Right lobe of liver (tissue), 6 donors: ENCODE measurements around the gene CUTC. TPM values are rescaled to one million over a fixed set of nuclear protein-coding genes. Genes with fewer than 3 reads are reported as not detected.
"Not testable (repeated sequence)": the region's sequence is repeated elsewhere in the genome, so short reads cannot be mapped to it uniquely, and the experiment has no call there.

Experiments used
- ATAC-seq, 4 donors: fragments of 200-7000 bp; cut with Tn5 transposase; one replicate each; pipeline ENCODE4 v1.9.1; 2020; ENCODE audit warnings: mild to moderate bottlenecking in 4 of 4, moderate library complexity in 4 of 4
- DNase-seq, 3 donors: peaks; one replicate each; pipeline ENCODE4 v3.0.0-alpha.2; 2020
- H3K27ac ChIP-seq, 3 donors: fragments of 200-600 bp; one replicate each; pipeline ENCODE4 v1.8.0; 2022
- H3K27me3 ChIP-seq, 2 donors: fragments of 200-600 bp; one replicate each; pipeline ENCODE4 v1.8.0; 2022
- H3K36me3 ChIP-seq, 4 donors: fragments of 200-600 bp; sonication (generic) in 1 of 4; one replicate each; pipeline versions ENCODE4 v1.5.1 to v1.8.0; 2017 to 2022; ENCODE audit warnings: control low read depth in 1 of 4
- H3K4me1 ChIP-seq, 4 donors: fragments of 200-600 bp; sonication (generic) in 1 of 4; one replicate each; pipeline versions ENCODE4 v1.5.1 to v1.8.0; 2017 to 2022; ENCODE audit warnings: control low read depth in 1 of 4
- H3K4me3 ChIP-seq, 3 donors: fragments of 200-600 bp; one replicate each; pipeline ENCODE4 v1.8.0; 2022
- H3K9me3 ChIP-seq, 4 donors: fragments of 200-600 bp; sonication (generic) in 1 of 4; one replicate each; pipeline versions ENCODE4 v1.5.1 to v1.8.0; 2017 to 2022; ENCODE audit warnings: control low read depth in 1 of 4
- POLR2A ChIP-seq: fragments of 450-650 bp; IDR thresholded peaks from one replicate; pipeline ENCODE4 v1.6.1; 2017; ENCODE audit warnings: antibody characterized with exemption, mild to moderate bottlenecking
- WGBS: methylation state at CpG from one replicate; pipeline ENCODE4 v1.1.6; 2018; ENCODE audit warnings: low coverage, low lambda C conversion rate; ENCODE audit not compliant: insufficient coverage; ENCODE audit errors: missing lambda C conversion rate; 5-methylcytosine and 5-hydroxymethylcytosine counted together
- intact Hi-C, 2 donors: fragments of 100-400 bp; cut with DNase I; formaldehyde crosslinking; loops; one replicate each; pipeline versions ENCODE4 v1.11.2 to v1.14.1; 2022
- total RNA-seq, 6 experiments: library from RNA; depleted of rRNA in 2 of 6; stranded (reverse); fragments of >200 nt in 2 of 6; fragmentation: NEBNext Ultra II Directional in 3 of 6; extraction: Animal tissue kit (Norgen Biotek cat#: 25700) in 3 of 6; gene quantifications; one replicate each; pipeline versions ENCODE4 v1.1.0 to v1.2.4, GENCODE V29; 2016 to 2023
- TF ChIP-seq, protein P1 (sequence below), 4 donors: fragments of 200-600 bp in 3 of 4; fragments of 450-650 bp in 1 of 4; IDR thresholded peaks; one replicate each; pipeline versions ENCODE4 v1.5.1 to v1.8.0; 2016 to 2022; ENCODE audit warnings: antibody characterized with exemption in 4 of 4, mild to moderate bottlenecking in 2 of 4
- donor health status: DM: no; HTN: yes; CAD: no.
- donor health status: DM: no; HTN: no; CAD: no.
- donor health status: DM: no; HTN: no; CAD: no.
- donor health status: DM: no; HTN: yes; CAD: no.
- donor health status: DM: no; HTN: yes; CAD: no.

Gene CUTC
- total RNA-seq, 6 experiments from 2014 or later, result 10.2 to 22.8 (median 15.8) TPM

DNA sequence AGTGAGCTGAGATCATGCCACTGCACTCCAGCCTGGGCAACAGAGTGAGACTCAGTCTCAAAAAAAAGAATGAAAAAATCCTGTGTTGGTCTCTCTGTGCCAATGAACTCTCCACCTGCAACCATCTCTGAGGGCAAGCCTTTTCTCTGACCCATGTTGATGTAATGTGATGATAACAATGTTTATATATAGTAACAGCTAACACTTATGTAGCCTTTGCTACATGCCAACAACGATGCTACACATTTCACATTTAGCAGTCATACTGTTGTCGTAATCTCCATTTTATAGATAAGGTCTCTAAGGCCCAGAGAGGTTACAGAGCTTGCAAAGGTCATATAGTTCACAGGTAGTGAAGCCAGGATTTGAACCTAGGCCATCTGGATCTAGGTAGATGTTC is 11.6 kb upstream of the CUTC start:
- WGBS, result 67% methylated on average over 2 of the region's 2 CpGs
- no peak for TF ChIP-seq POLR2A
- TF ChIP-seq, protein P1, sequence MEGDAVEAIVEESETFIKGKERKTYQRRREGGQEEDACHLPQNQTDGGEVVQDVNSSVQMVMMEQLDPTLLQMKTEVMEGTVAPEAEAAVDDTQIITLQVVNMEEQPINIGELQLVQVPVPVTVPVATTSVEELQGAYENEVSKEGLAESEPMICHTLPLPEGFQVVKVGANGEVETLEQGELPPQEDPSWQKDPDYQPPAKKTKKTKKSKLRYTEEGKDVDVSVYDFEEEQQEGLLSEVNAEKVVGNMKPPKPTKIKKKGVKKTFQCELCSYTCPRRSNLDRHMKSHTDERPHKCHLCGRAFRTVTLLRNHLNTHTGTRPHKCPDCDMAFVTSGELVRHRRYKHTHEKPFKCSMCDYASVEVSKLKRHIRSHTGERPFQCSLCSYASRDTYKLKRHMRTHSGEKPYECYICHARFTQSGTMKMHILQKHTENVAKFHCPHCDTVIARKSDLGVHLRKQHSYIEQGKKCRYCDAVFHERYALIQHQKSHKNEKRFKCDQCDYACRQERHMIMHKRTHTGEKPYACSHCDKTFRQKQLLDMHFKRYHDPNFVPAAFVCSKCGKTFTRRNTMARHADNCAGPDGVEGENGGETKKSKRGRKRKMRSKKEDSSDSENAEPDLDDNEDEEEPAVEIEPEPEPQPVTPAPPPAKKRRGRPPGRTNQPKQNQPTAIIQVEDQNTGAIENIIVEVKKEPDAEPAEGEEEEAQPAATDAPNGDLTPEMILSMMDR (IDR thresholded peaks at IDR 0.05), result no peak
- H3K4me3 ChIP-seq, result no peak overlapping the region
- ATAC-seq, result no peak
- peaks cover 0 to 92% (median 22%) of the 10 kb centered on the region in 4 donors for H3K36me3 ChIP-seq
- H3K4me1 ChIP-seq, result no peaks in the 10 kb centered on the region
- no peaks in the 10 kb centered on the region for H3K9me3 ChIP-seq
- H3K27me3 ChIP-seq, result no peaks in the 10 kb centered on the region
- DNase-seq, result no peak
- H3K27ac ChIP-seq, result no peak overlapping the region
- intact Hi-C loops, result no loop called here

DNA sequence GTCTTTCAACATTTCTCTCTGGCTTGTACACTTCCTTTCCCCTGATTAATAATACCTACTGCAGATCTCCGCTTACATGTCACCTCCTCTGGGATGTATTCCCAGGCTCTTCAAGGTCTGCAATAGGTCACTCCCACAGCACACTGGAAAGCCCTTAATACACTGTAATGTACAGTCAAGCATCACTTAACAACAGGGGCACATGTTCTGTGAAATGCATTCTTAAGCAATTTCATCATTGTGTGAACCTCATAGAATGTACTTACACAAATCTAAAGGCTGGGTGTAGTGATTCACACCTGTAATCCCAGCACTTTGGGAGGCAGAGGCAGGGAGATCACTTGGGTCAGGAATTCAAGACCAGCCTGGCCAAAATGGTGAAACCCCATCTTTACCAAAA is 2.0 kb upstream of the CUTC start:
- 100% methylated on average over 1 of the region's 1 CpG for WGBS
- TF ChIP-seq, protein P1 (IDR thresholded peaks at IDR 0.05), result no peak
- no peak for TF ChIP-seq POLR2A
- H3K27ac ChIP-seq, result no peak overlapping the region
- H3K27me3 ChIP-seq, result no peaks in the 10 kb centered on the region
- H3K4me3 ChIP-seq, result no peak overlapping the region
- intact Hi-C loops, result no loop called here
- peaks cover 0 to 24% (median 4%) of the 10 kb centered on the region in 4 donors for H3K4me1 ChIP-seq
- DNase-seq (no peak), ATAC-seq (no peak)
- H3K36me3 ChIP-seq, result peaks cover 0 to 27% (median 2%) of the 10 kb centered on the region in 4 donors
- no peaks in the 10 kb centered on the region for H3K9me3 ChIP-seq

DNA sequence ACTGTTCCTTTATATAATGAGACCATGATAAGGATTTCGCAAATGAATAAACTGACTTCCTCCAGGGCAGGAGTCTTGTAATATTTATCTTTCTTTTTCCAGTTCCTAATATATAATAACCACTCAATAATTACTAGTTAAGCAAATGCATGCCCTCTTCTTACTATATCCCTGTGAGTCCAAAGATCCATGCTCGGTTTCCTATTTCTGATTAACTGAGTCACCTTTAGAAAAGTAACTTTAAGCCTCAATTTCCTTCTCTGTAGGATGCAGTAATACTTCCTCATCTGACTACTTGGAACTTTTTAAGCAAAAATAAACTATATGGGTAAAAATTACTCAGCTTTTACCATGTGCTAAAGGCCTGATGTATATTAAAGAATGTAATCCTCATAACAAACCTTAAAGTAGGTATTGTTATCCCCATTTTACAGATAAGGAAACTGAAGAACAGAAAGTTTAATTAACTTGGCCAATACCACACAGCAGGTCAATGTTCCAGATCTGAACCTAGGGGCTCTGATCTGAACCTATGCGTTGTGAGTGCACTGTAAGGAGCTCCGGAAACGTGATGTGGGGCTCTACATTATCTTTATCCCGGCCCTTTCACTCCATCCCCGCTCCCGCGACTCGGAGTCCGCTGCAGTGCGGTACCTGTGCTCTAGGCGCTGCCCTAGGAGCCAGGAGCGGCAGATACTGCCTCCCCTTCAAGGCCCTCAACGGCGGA is 565 bp upstream of the CUTC start:
- 6% methylated on average over 8 of the region's 16 CpGs for WGBS
- ATAC-seq (no peak), DNase-seq (no peak)
- intact Hi-C loops, result no loop called here
- TF ChIP-seq, protein P1 (IDR thresholded peaks at IDR 0.05), result peak in 1 of 4 donors; percentile 2
- TF ChIP-seq POLR2A, result no peak
- Histone ChIP-seq H3K27ac (peak overlapping the region; percentile 94 to 98 (median 97)), H3K4me1 (peaks cover 0 to 24% (median 4%) of the 10 kb centered on the region in 4 donors), H3K36me3 (peaks cover 0 to 14% (median 0%) of the 10 kb centered on the region in 4 donors), H3K27me3 (no peaks in the 10 kb centered on the region), H3K4me3 (peak overlapping the region; percentile 81 to 96 (median 95)), H3K9me3 (no peaks in the 10 kb centered on the region)

DNA sequence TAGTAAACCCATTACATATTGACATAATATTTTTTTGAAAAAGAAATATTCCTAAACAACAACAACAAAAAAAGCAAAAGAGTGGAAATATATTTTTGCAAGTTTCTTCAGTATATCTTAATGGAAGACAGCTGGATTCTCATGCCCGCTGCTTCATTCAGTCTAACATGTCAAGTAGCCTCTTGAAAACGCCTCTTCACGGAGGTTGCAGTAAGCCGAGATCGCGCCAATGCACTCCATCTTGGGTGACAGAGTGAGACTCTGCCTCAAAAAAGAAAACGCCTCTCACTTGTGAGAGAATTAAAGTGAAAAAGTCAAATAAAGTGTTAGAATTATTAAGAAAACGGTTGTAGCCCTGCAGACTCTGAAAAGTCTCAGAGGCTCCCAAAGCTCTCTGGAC is 1.3 kb downstream of the CUTC start:
- Histone ChIP-seq H3K4me1 (peaks cover 0 to 24% (median 4%) of the 10 kb centered on the region in 4 donors), H3K9me3 (no peaks in the 10 kb centered on the region), H3K27me3 (no peaks in the 10 kb centered on the region), H3K36me3 (peaks cover 0 to 20% (median 0%) of the 10 kb centered on the region in 4 donors), H3K27ac (peak overlapping the region; percentile 94 to 98 (median 97)), H3K4me3 (peak overlapping the region in 2 of 3 donors; percentile 95 to 96)
- 97% methylated on average over 8 of the region's 8 CpGs for WGBS
- DNase-seq (no peak), ATAC-seq (no peak)
- intact Hi-C loops, result no loop called here
- TF ChIP-seq, protein P1 (IDR thresholded peaks at IDR 0.05), result no peak
- no peak for TF ChIP-seq POLR2A

DNA sequence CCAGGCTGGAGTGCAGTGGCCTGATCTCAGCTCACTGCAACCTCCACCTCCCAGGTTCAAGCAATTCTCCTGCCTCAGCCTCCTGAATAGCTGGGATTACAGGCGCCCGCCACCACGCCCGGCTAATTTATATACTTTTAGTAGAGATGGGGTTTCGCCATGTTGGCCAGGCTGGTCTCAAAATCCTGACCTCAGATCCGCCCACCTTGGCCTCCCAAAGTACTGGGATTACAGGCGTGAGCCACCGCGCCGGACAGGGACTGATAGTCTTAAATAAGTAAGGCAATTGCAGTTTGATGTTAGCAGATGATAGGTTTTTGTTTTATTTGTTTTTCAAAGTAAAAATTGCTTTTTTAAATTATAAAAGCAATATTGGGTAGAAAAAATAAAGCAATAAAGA is 2.1 kb downstream of the CUTC start:
- H3K27me3 ChIP-seq, ATAC-seq, H3K4me3 ChIP-seq, H3K9me3 ChIP-seq, H3K27ac ChIP-seq, intact Hi-C loops, DNase-seq: not testable (repeated sequence)
- peaks cover 0 to 17% (median 0%) of the 10 kb centered on the region in 4 donors for H3K36me3 ChIP-seq
- peaks cover 0 to 24% (median 4%) of the 10 kb centered on the region in 4 donors for H3K4me1 ChIP-seq
- 97% methylated on average over 6 of the region's 10 CpGs for WGBS
